Naive thymus-derived CD8-positive, alpha-beta T cell (primary cell): ENCODE data around the gene ANK2. TPM values are rescaled to one million over a fixed set of nuclear protein-coding genes. Genes with fewer than 3 reads are reported as not detected.

Experiments
- ATAC-seq, 2 donors: fragments of 150-1000 bp; cut with Tn5 transposase in 1 of 2; sonication (Bioruptor Pico), chemical (Tn5 transposase) in 1 of 2; 1 replicate in 1 of 2; 2 replicates in 1 of 2; pipeline ENCODE4 v1.10.0; 2021; ENCODE audit warnings: mild to moderate bottlenecking in 2 of 2, moderate library complexity in 2 of 2
- POLR2A ChIA-PET: fragments of 350-600 bp; sonication (Branson Sonifier 250); formaldehyde crosslinking; loops from one replicate; lab custom pipeline; 2021; ENCODE audit warnings: antibody characterized with exemption; lab: Charles Lee
- DNase-seq, 10 donors: peaks; one replicate each; pipeline versions ENCODE4 v3.0.0 to v3.0.0-alpha.2; 2020 to 2022
- H3K27ac Mint-ChIP-seq, 10 donors: one replicate each; pipeline ENCODE4 v1.8.0; 2020 to 2022; ENCODE audit warnings: mild to moderate bottlenecking in 10 of 10, mixed read lengths in 10 of 10, moderate library complexity in 4 of 10, inconsistent platforms in 1 of 10
- H3K27me3 Mint-ChIP-seq, 5 donors: one replicate each; pipeline ENCODE4 v1.8.0; 2021 to 2022; ENCODE audit warnings: mixed read lengths in 5 of 5
- H3K36me3 Mint-ChIP-seq, 3 donors: one replicate each; pipeline ENCODE4 v1.8.0; 2020 to 2022; ENCODE audit warnings: mixed read lengths in 3 of 3, mild to moderate bottlenecking in 2 of 3, inconsistent platforms in 1 of 3
- H3K4me1 Mint-ChIP-seq, 4 donors: one replicate each; pipeline ENCODE4 v1.8.0; 2021 to 2022; ENCODE audit warnings: mixed read lengths in 4 of 4
- H3K4me3 Mint-ChIP-seq, 10 donors: one replicate each; pipeline ENCODE4 v1.8.0; 2020 to 2022; ENCODE audit warnings: mild to moderate bottlenecking in 10 of 10, mixed read lengths in 10 of 10, moderate library complexity in 6 of 10, inconsistent platforms in 1 of 10
- H3K9me3 Mint-ChIP-seq, 9 donors: one replicate each; pipeline ENCODE4 v1.8.0; 2020 to 2022; ENCODE audit warnings: mixed read lengths in 9 of 9, mild to moderate bottlenecking in 3 of 9, inconsistent platforms in 1 of 9, moderate library complexity in 1 of 9
- polyA plus RNA-seq, 3 donors: library from polyadenylated mRNA; unstranded; fragments of 300-500 nt; fragmentation: Illumina TruSeq; gene quantifications; one replicate each; pipeline ENCODE4 v1.2.3, GENCODE V29; 2021
- total RNA-seq, 8 experiments: library from RNA in 2 of 8; stranded (reverse) in 2 of 8; gene quantifications; one replicate each; pipeline ENCODE4 v1.2.3 and lab custom pipeline; 2021 to 2026

Gene ANK2
- total and polyA plus RNA-seq, 5 experiments from 2014 or later: not detected

- no peaks in the 10 kb centered on the region for H3K4me1 Mint-ChIP-seq
- no peaks in the 10 kb centered on the region for H3K36me3 Mint-ChIP-seq
- POLR2A ChIA-PET: no interaction called here
- no peak overlapping the region for H3K4me3 Mint-ChIP-seq
- no peak overlapping the region for H3K27ac Mint-ChIP-seq
- H3K27me3 Mint-ChIP-seq: peaks cover 0 to 6% (median 4%) of the 10 kb centered on the region in 5 donors
- ATAC-seq: no peak
- no peak for DNase-seq
- no peaks in the 10 kb centered on the region for H3K9me3 Mint-ChIP-seq
Observed at GRCh38 chr4:113328514-113328913, 279.1 kb downstream of the ANK2 start.

- Mint-ChIP-seq H3K27ac (no peak overlapping the region), H3K27me3 (peaks cover 0 to 6% (median 2%) of the 10 kb centered on the region in 5 donors), H3K4me1 (no peaks in the 10 kb centered on the region), H3K9me3 (no peaks in the 10 kb centered on the region), H3K36me3 (no peaks in the 10 kb centered on the region), H3K4me3 (no peak overlapping the region)
- POLR2A ChIA-PET: no interaction called here
- ATAC-seq: no peak
- DNase-seq: no peak
Observed at GRCh38 chr4:113330200-113330599, 280.7 kb downstream of the ANK2 start.

GRCh38 chr4:113331811-113332210, 282.4 kb downstream of the ANK2 start:
- no peak overlapping the region for H3K4me3 Mint-ChIP-seq
- H3K9me3 Mint-ChIP-seq: no peaks in the 10 kb centered on the region
- ATAC-seq: no peak
- DNase-seq: no peak
- H3K36me3 Mint-ChIP-seq: no peaks in the 10 kb centered on the region
- POLR2A ChIA-PET: no interaction called here
- H3K27me3 Mint-ChIP-seq: peaks cover 0 to 6% (median 0%) of the 10 kb centered on the region in 5 donors
- H3K4me1 Mint-ChIP-seq: no peaks in the 10 kb centered on the region
- H3K27ac Mint-ChIP-seq: peak overlapping the region in 1 of 10 donors; percentile 77

GRCh38 chr4:113332701-113333100, 283.2 kb downstream of the ANK2 start:
- Mint-ChIP-seq H3K27me3 (peaks cover 0 to 2% (median 0%) of the 10 kb centered on the region in 5 donors), H3K4me1 (no peaks in the 10 kb centered on the region), H3K36me3 (no peaks in the 10 kb centered on the region), H3K9me3 (no peaks in the 10 kb centered on the region), H3K27ac (no peak overlapping the region), H3K4me3 (no peak overlapping the region)
- ATAC-seq: no peak
- POLR2A ChIA-PET: no interaction called here
- DNase-seq: no peak

- Mint-ChIP-seq H3K4me1 (no peaks in the 10 kb centered on the region), H3K36me3 (no peaks in the 10 kb centered on the region), H3K4me3 (no peak overlapping the region), H3K9me3 (no peaks in the 10 kb centered on the region), H3K27ac (no peak overlapping the region), H3K27me3 (peaks cover 0 to 12% (median 5%) of the 10 kb centered on the region in 5 donors)
- DNase-seq (no peak), ATAC-seq (no peak)
- POLR2A ChIA-PET: no interaction called here
Observed at GRCh38 chr4:113335746-113336145, 286.3 kb downstream of the ANK2 start.

GRCh38 chr4:113336556-113336955, 287.1 kb downstream of the ANK2 start:
- no peak for ATAC-seq

GRCh38 chr4:113339430-113339813, 290.0 kb downstream of the ANK2 start:
- no peak overlapping the region for H3K27ac Mint-ChIP-seq
- ATAC-seq (no peak), DNase-seq (no peak)
- POLR2A ChIA-PET: no interaction called here
- H3K9me3 Mint-ChIP-seq: no peaks in the 10 kb centered on the region
- H3K4me3 Mint-ChIP-seq: no peak overlapping the region
- peaks cover 0 to 14% (median 8%) of the 10 kb centered on the region in 5 donors for H3K27me3 Mint-ChIP-seq
- no peaks in the 10 kb centered on the region for H3K4me1 Mint-ChIP-seq
- no peaks in the 10 kb centered on the region for H3K36me3 Mint-ChIP-seq

More at GRCh38 chr4:113336556-113336955, 287.1 kb downstream of the ANK2 start:
- Mint-ChIP-seq H3K9me3 (no peaks in the 10 kb centered on the region), H3K27me3 (peaks cover 0 to 12% (median 8%) of the 10 kb centered on the region in 5 donors), H3K4me3 (no peak overlapping the region), H3K4me1 (no peaks in the 10 kb centered on the region), H3K36me3 (no peaks in the 10 kb centered on the region), H3K27ac (no peak overlapping the region)
- POLR2A ChIA-PET: no interaction called here
- DNase-seq: no peak

- H3K9me3 Mint-ChIP-seq: no peaks in the 10 kb centered on the region
- no peak for DNase-seq
- no peaks in the 10 kb centered on the region for H3K36me3 Mint-ChIP-seq
- ATAC-seq: no peak
- no peak overlapping the region for H3K27ac Mint-ChIP-seq
- H3K27me3 Mint-ChIP-seq: peaks cover 1 to 23% (median 11%) of the 10 kb centered on the region in 5 donors
- POLR2A ChIA-PET: no interaction called here
- H3K4me1 Mint-ChIP-seq: no peaks in the 10 kb centered on the region
- no peak overlapping the region for H3K4me3 Mint-ChIP-seq
Observed at GRCh38 chr4:113344100-113344499, 294.6 kb downstream of the ANK2 start.

- no peaks in the 10 kb centered on the region for H3K9me3 Mint-ChIP-seq
- no peaks in the 10 kb centered on the region for H3K36me3 Mint-ChIP-seq
- POLR2A ChIA-PET: no interaction called here
- ATAC-seq (no peak), DNase-seq (no peak)
- H3K27me3 Mint-ChIP-seq: peaks cover 1 to 17% (median 5%) of the 10 kb centered on the region in 5 donors
- H3K4me1 Mint-ChIP-seq: peaks cover 0 to 3% (median 0%) of the 10 kb centered on the region in 4 donors
- no peak overlapping the region for H3K4me3 Mint-ChIP-seq
- H3K27ac Mint-ChIP-seq: no peak overlapping the region
Observed at GRCh38 chr4:113347245-113347644, 297.8 kb downstream of the ANK2 start.

GRCh38 chr4:113349430-113349829, 300.0 kb downstream of the ANK2 start:
- ATAC-seq (no peak), DNase-seq (no peak)
- Mint-ChIP-seq H3K9me3 (no peaks in the 10 kb centered on the region), H3K4me3 (no peak overlapping the region), H3K27ac (no peak overlapping the region), H3K36me3 (no peaks in the 10 kb centered on the region), H3K4me1 (peaks cover 0 to 3% (median 1%) of the 10 kb centered on the region in 4 donors), H3K27me3 (peaks cover 1 to 19% (median 5%) of the 10 kb centered on the region in 5 donors)
- POLR2A ChIA-PET: no interaction called here

- no peak for ATAC-seq
- Mint-ChIP-seq H3K9me3 (no peaks in the 10 kb centered on the region), H3K4me3 (no peak overlapping the region), H3K27ac (no peak overlapping the region), H3K27me3 (peaks cover 1 to 19% (median 3%) of the 10 kb centered on the region in 5 donors), H3K36me3 (no peaks in the 10 kb centered on the region), H3K4me1 (peaks cover 7 to 14% (median 13%) of the 10 kb centered on the region in 4 donors)
- POLR2A ChIA-PET: no interaction called here
- DNase-seq: no peak
Observed at GRCh38 chr4:113350576-113350975, 301.1 kb downstream of the ANK2 start.

- DNase-seq (peak; percentile 3 to 68 (median 42)), ATAC-seq (peak; percentile 91 to 96)
- POLR2A ChIA-PET: no interaction called here
- Mint-ChIP-seq H3K4me3 (peak overlapping the region; percentile 34 to 81 (median 74)), H3K27ac (peak overlapping the region; percentile 41 to 89 (median 80)), H3K4me1 (peaks cover 12 to 24% (median 23%) of the 10 kb centered on the region in 4 donors), H3K9me3 (peaks cover 0 to 14% (median 5%) of the 10 kb centered on the region in 9 donors), H3K36me3 (peaks cover 0 to 5% (median 0%) of the 10 kb centered on the region in 3 donors), H3K27me3 (peaks cover 1 to 16% (median 12%) of the 10 kb centered on the region in 5 donors)
Observed at GRCh38 chr4:113355550-113356371, 306.3 kb downstream of the ANK2 start.

GRCh38 chr4:113356453-113356852, 307.0 kb downstream of the ANK2 start:
- Mint-ChIP-seq H3K9me3 (peaks cover 0 to 14% (median 5%) of the 10 kb centered on the region in 9 donors), H3K36me3 (peaks cover 0 to 5% (median 0%) of the 10 kb centered on the region in 3 donors)
- POLR2A ChIA-PET: no interaction called here

More at GRCh38 chr4:113356453-113356852, 307.0 kb downstream of the ANK2 start:
- Mint-ChIP-seq H3K4me3 (peak overlapping the region in 6 of 10 donors; percentile 34 to 81 (median 71)), H3K27me3 (peaks cover 1 to 15% (median 12%) of the 10 kb centered on the region in 5 donors), H3K27ac (peak overlapping the region in 4 of 10 donors; percentile 56 to 80 (median 68)), H3K4me1 (peaks cover 12 to 24% (median 23%) of the 10 kb centered on the region in 4 donors)
- no peak for ATAC-seq
- DNase-seq: no peak
